Neural cell (in vitro differentiated cells): ENCODE data around the gene SELENOV.

Experiments
- CTCF ChIP-seq: fragments of 450-650 bp; IDR thresholded peaks from 2 replicates; pipeline ENCODE4 v1.5.1; 2014; ENCODE audit warnings: antibody characterized with exemption, mild to moderate bottlenecking, moderate library complexity; ENCODE audit not compliant: poor library complexity, severe bottlenecking
- EZH2 ChIP-seq: fragments of 200-600, 300-800 bp; shearing (Covaris generic), sonication (generic); IDR thresholded peaks from 2 replicates; pipeline ENCODE4 v1.6.1; 2014; ENCODE audit warnings: antibody characterized with exemption, low read length, borderline replicate concordance, mild to moderate bottlenecking; ENCODE audit not compliant: insufficient read depth, poor library complexity, severe bottlenecking
- POLR2AphosphoS5 ChIP-seq: IDR thresholded peaks from 2 replicates; pipeline ENCODE4 v1.6.1; 2012
- RAD21 ChIP-seq: fragments of 450-650 bp; conservative IDR thresholded peaks from 2 replicates; pipeline ENCODE4 v1.6.1; 2014; ENCODE audit warnings: antibody characterized with exemption, mild to moderate bottlenecking, moderate library complexity
- TF ChIP-seq, protein P1 (sequence below): IDR thresholded peaks from 2 replicates; pipeline ENCODE4 v1.6.1; 2012; ENCODE audit warnings: borderline replicate concordance

GRCh38 chr19:39542206-39542605 is 27.3 kb downstream of the SELENOV start:
- no peak for TF ChIP-seq CTCF
- TF ChIP-seq POLR2AphosphoS5: peak; percentile 54
- TF ChIP-seq RAD21: no peak
- TF ChIP-seq EZH2: no peak
- TF ChIP-seq, protein P1, sequence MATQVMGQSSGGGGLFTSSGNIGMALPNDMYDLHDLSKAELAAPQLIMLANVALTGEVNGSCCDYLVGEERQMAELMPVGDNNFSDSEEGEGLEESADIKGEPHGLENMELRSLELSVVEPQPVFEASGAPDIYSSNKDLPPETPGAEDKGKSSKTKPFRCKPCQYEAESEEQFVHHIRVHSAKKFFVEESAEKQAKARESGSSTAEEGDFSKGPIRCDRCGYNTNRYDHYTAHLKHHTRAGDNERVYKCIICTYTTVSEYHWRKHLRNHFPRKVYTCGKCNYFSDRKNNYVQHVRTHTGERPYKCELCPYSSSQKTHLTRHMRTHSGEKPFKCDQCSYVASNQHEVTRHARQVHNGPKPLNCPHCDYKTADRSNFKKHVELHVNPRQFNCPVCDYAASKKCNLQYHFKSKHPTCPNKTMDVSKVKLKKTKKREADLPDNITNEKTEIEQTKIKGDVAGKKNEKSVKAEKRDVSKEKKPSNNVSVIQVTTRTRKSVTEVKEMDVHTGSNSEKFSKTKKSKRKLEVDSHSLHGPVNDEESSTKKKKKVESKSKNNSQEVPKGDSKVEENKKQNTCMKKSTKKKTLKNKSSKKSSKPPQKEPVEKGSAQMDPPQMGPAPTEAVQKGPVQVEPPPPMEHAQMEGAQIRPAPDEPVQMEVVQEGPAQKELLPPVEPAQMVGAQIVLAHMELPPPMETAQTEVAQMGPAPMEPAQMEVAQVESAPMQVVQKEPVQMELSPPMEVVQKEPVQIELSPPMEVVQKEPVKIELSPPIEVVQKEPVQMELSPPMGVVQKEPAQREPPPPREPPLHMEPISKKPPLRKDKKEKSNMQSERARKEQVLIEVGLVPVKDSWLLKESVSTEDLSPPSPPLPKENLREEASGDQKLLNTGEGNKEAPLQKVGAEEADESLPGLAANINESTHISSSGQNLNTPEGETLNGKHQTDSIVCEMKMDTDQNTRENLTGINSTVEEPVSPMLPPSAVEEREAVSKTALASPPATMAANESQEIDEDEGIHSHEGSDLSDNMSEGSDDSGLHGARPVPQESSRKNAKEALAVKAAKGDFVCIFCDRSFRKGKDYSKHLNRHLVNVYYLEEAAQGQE: peak; percentile 49
